ENCODE measurements around the gene SPRY1.

The SPRY1 gene

GRCh38 chr4:123351713-123352112, 44.9 kb upstream of the SPRY1 start:
- no peak overlapping the region for H3K4me3 ChIP-seq (replicated peaks; ENCODE audit: low read depth, low read length)
- no peak for DNase-seq (ENCODE audit: low read depth)
- TF ChIP-seq CTCF (IDR thresholded peaks at IDR 0.05; ENCODE audit: low read length, missing control alignments), result no peak

GRCh38 chr4:123352240-123352945, 44.2 kb upstream of the SPRY1 start:
- TF ChIP-seq CTCF (IDR thresholded peaks at IDR 0.05; ENCODE audit: low read length, missing control alignments), result no peak
- H3K4me3 ChIP-seq (replicated peaks; ENCODE audit: low read depth, low read length), result no peak overlapping the region
- peak; percentile 64 for DNase-seq (ENCODE audit: low read depth)

- H3K4me3 ChIP-seq (replicated peaks; ENCODE audit: low read depth, low read length), result no peak overlapping the region
- TF ChIP-seq CTCF (IDR thresholded peaks at IDR 0.05; ENCODE audit: low read length, missing control alignments), result no peak
- no peak for DNase-seq (ENCODE audit: low read depth)
These were observed 43.6 kb upstream of the SPRY1 start for GRCh38 chr4:123352966-123353365.

- no peak overlapping the region for H3K4me3 ChIP-seq (replicated peaks; ENCODE audit: low read depth, low read length)
- DNase-seq (ENCODE audit: low read depth), result no peak
- TF ChIP-seq CTCF (IDR thresholded peaks at IDR 0.05; ENCODE audit: low read length, missing control alignments), result no peak
These were observed 42.9 kb upstream of the SPRY1 start for GRCh38 chr4:123353656-123354055.

GRCh38 chr4:123354701-123355100, 41.9 kb upstream of the SPRY1 start:
- H3K4me3 ChIP-seq (replicated peaks; ENCODE audit: low read depth, low read length), result no peak overlapping the region
- no peak for TF ChIP-seq CTCF (IDR thresholded peaks at IDR 0.05; ENCODE audit: low read length, missing control alignments)
- no peak for DNase-seq (ENCODE audit: low read depth)

GRCh38 chr4:123356921-123357320, 39.7 kb upstream of the SPRY1 start:
- no peak for TF ChIP-seq CTCF (IDR thresholded peaks at IDR 0.05; ENCODE audit: low read length, missing control alignments)
- H3K4me3 ChIP-seq (replicated peaks; ENCODE audit: low read depth, low read length), result no peak overlapping the region
- DNase-seq (ENCODE audit: low read depth), result no peak

Data from fibroblast of pulmonary artery (primary cell).